HL-60 (cell line): ENCODE results near the gene UST.

Experiments used
- CTCF ChIP-seq: IDR thresholded peaks from one replicate; pipeline ENCODE4 v1.5.1; 2011; ENCODE audit warnings: low read length, control low read depth, inconsistent platforms; ENCODE audit not compliant: insufficient read depth
- POLR2AphosphoS5 ChIP-seq: IDR thresholded peaks from 2 replicates; pipeline ENCODE4 v1.6.1; 2012; ENCODE audit warnings: low read depth
- REST ChIP-seq: IDR thresholded peaks from 2 replicates; pipeline ENCODE4 v1.6.1; 2012; ENCODE audit warnings: low read depth; ENCODE audit not compliant: insufficient replicate concordance
- SPI1 ChIP-seq: IDR thresholded peaks from 2 replicates; pipeline ENCODE4 v1.6.1; 2012; ENCODE audit warnings: low read depth, mild to moderate bottlenecking, borderline replicate concordance

- no peak for TF ChIP-seq CTCF
- TF ChIP-seq REST = no peak
- no peak for TF ChIP-seq SPI1
- TF ChIP-seq POLR2AphosphoS5 = no peak
Measured at GRCh38 chr6:149050160-149050559, 303.3 kb downstream of the UST start.
